G401.6 (cell line): ENCODE data around the gene PIGS.
A peak's percentile ranks its signal among the peaks of the same experiment; 100 is the strongest.
"Not testable (repeated sequence)": the region's sequence is repeated elsewhere in the genome, so short reads cannot be mapped to it uniquely, and the experiment has no call there.

Experiments used
- FAIRE-seq: peaks from 2 replicates; lab custom pipeline; 2012; peaks lifted over from hg19 to GRCh38; lab: Jason Lieb, UNC

Gene PIGS

DNA sequence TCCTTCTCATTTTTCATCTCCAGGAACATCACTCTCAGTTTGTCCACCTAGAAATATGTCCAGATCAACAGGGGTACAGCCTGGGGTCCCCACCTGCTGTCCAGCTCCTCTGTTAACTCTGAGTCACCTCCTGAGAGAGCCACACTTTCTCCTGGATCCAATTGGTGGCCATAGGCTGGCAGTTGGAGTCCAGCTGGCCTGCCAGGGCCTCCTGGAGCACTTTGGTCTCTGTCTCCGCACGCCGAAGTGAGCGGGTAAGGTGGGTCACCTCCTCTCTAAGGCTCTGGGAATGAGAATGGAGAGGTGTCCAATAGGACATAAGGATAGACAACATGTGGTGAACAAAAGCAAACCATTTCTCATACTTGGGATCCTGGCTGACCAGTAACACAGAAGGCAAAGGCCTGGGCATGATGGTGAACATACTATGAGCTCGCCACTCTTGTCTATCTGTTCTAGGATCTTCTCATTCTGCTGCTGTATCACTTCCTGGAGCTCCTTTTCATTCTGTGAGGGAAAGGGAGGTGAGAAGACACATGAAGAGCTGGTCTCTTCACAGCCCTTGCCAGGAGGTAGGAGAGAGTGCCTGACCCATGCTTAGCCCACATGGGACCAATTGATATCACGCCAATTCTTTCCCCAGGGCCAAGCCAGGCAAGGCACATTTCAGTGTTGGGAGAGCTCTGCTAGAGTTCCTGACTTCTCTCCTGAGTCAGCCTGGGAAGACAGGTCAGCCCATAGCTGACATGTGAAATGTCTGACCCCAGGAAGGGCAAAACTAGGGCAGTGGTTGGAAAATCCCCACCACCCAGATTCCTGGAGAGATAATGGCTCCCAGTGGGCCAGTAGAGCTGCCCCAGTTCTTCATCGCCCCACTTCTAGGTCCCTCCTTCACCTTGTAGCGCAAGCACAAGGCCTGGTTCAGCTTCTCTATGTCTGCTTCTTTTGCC is 7.2 kb upstream of the PIGS start:
- FAIRE-seq, result no peak

DNA sequence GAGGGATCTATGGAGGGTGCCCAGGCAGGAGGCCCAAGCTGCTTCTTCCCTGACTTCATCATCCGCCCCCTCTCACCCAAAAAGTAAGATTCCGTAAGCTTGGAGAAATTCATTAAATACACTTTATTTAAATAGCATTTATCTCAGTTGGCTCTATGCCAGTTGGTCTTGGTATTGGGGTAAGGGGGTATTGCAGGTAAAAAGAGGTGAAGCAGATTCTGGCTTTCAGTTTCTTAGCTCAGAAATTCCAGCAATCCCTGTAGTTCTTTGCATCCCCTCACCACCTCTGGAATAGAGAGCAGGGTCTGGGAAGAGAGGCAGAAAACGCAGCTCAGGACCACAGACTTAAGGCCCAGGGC is 6.1 kb upstream of the PIGS start:
- FAIRE-seq, result no peak

DNA sequence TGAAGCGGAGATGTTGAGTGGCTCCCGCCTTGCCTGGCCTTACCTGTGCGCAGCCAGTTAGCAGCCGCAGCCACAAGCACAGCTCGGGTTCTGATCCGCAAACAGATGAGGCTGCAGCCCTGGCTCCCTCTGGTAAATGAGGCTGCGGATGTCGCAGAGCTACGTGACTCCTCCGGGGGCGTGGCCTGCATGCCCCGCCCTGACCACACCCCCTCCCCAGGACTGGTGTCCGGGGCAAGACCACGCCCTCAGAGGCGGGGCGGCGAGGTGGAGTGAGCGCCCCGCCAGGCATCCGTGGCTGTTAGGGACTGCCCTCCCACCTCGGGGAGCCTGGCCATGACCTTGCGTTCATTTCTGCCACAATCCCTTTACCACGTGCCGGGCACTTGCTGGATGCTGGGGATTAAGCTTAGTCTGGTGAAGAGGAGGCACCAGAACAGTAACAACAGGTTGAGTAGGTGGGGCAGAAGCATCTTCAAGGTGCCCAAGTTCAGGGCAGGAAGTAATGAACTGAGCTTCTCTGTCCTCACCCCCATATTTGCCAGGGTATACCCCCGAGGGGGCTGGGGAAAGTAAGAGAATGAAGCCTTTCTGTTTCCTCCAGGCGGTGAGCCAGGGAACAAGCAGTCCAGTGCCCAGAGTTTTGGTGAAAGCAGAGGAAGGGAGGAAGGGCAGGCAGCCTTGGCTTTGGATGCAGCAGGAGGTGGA is 5.6 kb upstream of the PIGS start, which contains the start of gene ALDOC:
Gene ALDOC, minus strand, starts transcription at position 138 of the 708 bp plus-strand sequence. CDS start 1,363 bp downstream, outside the sequence.
- FAIRE-seq, result peak; percentile 61

DNA sequence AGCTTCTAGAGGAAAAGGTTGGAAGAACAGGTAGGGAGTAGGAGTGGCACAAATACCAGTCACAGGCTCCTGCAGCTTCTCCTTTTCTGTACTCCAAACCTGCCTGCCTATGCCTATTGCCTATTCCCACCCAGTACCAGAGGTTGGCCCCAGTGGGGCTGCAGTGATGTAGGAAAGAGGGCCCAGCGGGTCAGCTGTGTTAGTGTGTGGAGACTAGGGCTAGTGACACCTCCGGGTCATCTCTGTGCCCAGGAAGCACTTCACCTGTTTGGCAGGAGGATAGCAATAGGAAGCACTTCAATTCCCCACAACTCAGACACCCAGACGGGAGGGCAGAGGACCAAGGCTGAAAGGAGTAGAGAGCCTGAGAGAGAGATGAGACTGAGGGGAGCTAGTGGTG is 4.7 kb upstream of the PIGS start:
- not testable (repeated sequence) for FAIRE-seq

DNA sequence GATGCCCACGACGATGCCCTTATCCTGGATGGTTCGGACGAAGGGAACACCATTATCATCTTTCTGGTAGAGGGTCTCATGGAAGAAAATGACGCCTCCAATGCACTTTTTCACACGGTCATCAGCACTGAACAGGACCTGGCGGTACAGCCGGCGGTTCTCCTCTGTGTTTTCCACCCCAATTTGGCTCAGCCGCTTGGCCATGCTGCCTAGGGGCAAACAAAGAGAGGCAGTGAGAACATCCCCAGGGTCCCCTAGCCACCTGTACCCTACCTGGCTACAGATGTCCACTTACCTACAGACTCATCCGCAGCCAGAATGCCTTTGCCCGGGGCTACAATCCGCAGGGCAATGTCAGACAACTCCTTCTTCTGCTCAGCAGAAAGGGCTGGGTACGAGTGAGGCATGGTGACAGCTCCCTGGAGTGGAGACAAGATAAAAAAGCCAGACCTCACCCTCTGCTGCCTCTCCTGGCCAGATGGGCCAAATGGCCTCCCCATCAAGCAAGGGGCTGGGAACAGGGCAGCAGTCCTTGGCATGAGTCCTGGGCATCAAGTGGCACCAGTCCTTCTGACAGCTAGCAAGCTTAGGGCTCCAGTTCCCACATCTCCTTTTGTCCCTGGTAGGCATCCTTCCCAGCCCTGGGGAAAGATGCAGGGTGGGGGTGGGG is 3.9 kb upstream of the PIGS start:
- FAIRE-seq, result no peak

DNA sequence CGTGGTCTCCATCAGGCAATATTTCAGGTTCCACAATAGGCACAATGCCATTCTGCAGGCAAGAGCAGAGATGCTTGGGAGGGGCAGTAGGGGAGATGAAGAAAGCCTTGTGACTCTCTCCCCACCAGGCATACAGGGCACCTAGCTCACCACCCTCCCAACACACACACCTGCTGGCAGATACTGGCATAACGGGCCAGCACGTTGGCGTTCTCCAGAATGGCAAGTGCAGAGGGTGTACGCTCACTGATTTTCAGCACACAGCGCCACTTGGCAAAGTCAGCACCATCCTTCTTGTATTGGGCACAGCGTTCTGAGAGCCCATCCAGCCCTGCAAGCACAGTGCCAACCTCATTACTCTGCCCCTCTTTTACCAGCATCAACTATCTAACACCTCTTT is 3.2 kb upstream of the PIGS start:
- no peak for FAIRE-seq

DNA sequence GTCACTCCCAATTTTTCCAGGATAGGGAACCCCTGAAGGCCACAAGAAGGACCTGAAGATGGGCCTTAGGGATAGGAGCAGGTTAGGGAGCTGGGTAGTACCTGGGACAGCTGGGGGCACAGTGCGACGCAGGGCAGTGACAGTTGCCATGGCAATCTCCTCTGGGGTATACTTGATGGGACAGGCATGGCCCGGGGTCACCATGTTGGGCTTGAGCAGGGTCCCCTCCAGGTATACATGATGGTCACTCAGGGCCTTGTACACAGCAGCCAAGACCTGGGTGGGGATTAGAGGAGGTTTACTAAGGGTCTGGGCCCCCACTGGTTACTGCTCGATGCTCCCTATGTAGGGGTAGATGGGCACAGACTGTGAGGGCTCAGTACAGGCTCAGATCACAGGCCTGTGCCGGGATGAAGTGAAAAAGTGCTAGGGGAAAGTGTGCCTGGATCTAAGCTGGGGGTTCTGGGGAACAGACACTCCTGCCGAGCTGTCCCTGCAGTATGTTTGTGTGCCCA is 2.7 kb upstream of the PIGS start:
- FAIRE-seq, result no peak

DNA sequence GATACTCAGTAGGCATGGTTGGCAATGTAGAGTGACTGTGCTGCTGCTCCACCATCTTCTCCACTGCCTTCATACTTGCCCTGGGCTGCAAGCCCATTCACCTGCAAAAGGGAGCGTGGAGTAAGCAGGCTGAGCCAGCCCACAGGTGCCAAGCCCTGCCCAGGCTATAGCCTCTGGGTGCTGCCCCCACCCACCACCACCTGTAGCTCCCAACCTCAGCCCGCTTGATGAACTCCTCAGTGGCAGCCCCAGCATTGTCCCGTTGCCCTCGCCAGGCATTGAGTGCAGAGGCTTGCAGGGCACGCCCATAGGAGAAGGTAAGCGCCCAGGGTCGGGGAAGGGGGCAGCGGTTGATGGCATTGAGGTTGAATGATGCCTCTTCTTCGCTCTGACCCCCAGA is 2.2 kb upstream of the PIGS start:
- no peak for FAIRE-seq

DNA sequence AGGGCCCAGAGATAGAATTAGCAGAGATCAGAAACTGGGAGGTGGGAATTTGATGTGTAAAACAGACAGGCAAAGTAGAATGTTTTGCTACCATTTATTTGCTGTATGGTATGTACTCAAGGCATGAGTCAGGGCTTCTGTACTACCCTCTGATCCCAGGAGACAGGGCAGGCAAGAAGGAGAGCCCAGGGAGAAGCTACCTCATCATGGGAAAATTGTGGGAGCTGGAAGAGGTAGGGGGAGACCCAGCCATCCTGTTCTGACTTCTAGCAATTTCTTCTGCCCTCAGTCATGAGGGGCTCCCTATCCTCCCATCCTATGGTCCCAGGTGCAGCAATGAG is 1.7 kb upstream of the PIGS start:
- no peak for FAIRE-seq

DNA sequence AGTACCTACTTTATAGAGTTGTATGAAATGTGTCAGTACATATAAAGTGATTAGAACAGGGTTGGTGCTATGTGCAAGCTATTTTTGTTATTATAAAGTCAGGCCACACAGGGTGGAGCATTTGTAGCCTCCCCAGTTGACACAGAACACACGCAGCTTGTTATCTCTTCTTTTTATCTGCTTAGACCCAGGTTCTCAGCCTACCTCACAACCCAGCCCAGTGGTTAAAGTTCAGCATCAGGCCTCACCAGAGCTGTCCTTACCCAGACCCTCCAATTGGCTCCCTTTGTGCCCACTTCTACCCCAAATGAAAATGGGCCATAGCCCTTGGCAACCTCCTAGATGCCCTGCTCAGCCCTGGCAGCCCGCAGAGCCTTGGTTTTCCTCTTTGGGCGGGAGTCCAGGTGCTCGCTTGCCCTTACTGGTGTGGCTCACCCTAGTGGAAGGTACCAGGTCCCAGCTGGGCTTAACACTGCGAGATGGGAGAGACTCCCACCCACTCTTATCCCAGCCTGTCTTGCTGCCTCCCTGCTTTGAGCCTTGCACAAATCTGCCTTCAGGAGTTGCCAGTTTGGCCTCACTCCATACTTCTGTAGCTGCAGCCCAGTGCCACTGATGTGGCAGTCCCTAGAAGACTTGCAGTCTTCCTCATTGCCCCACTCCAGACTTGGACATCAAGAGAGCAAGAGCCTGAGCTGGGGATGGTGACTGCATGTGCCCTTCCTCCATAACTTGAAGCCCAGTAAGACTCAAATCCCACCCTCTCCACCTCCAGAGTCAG is 1.1 kb upstream of the PIGS start:
- FAIRE-seq, result no peak

DNA sequence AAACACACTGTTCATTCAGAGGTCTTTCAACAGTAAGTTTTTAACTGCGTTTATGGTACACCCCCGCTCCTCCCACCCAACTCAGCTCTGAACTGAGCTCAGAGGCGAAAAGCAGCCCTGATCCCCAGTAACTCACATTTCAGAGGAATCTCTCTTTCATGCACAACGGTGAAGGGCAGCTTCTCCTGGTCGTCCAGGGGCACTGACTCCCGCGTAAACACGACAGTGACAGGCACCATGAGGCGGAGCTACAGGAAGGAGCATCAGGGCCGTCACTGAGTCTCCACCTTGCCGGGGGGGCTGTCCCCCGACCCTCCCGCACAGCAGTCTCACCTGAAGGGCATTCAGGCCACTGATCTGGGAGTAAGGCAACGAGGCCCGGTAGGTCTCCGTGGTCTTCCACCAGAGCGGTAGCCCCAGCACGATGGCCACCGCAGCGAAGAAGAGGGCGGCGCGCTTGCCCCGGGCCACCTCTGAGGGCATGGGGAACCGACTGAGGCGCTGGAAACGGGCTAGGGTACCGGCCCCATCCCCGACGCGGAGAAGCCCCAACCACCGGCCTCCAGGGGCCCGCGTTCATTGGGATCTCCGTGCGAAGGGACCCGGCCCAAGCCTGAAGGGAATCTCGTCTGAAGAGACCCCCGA is 486 bp downstream of the PIGS start:
- FAIRE-seq, result no peak

DNA sequence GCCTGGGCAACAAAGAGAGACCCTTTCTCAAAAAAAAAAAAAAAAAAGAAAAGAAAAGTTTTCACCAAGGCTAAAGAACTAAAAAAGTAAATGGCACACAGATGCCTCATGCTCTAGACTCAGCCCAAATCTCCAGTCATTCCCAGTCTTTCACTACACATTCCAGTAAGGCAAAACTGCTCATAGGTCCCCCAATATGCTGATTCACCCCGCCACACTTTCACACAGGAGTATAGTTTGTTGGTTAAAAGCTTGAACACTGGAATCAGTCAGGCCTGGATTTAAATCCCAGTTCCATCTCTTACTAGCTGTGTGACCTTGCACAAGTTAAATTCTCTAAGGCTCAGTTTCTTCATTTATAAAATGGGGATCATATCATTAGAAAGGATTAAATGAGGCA is 1.9 kb downstream of the PIGS start:
- FAIRE-seq, result no peak

DNA sequence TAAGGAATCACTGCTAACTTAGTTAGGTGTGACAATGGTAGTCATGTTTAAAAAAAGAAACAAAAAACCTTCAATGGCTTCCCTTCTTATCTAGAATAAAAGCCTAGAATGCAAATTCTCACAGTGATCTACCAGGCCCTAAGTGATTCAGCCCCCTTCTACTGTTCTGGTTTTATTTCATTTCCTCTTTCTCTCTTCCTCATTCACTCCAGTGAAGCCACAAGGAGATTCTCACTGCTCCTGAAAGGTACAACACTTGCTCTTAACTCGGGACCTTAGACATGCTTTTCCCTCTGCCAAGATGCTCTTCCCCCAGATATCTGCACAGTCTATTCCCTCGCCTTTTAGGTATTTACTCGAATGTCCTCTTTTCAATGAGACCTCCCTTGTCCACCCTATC is 3.7 kb downstream of the PIGS start:
- no peak for FAIRE-seq

DNA sequence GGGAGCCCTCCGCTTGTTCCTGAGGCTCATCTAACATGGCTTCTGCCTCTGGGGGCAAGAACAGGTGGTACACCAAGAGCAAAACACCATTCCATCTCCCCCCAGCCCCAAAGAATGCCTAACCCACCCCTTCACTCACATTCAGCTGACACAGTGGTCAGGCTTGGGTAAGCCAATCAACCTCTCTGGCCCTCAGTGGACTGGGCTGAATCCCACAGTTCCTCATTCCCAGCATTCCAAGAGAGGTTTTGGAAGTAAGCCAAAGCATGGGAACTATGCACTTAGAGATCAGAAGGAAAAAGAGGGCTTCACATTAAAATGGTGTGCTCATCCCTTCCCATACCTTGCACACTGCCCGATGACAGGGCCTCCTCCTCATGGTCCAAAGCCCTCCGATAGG is 7.8 kb downstream of the PIGS start:
- no peak for FAIRE-seq

DNA sequence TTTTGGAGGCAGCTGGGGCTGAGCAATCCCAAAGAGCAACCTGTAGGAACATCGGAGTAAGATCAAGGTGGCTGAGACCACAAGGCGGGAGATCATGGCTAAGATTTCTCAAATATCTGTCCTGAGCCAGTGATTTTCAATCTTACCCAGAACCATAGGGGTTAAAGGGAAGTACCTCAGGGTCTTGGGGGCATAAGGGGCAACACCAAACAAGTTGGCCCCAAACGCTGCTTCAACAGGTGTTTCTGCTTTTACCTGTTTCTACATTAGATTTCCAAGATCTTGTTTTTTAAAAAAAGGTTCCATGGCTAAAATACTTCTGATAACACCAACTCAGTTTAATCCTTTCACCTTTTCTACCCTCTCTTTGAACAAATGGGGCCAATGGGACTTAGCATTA is 16.3 kb downstream of the PIGS start:
- no peak for FAIRE-seq

DNA sequence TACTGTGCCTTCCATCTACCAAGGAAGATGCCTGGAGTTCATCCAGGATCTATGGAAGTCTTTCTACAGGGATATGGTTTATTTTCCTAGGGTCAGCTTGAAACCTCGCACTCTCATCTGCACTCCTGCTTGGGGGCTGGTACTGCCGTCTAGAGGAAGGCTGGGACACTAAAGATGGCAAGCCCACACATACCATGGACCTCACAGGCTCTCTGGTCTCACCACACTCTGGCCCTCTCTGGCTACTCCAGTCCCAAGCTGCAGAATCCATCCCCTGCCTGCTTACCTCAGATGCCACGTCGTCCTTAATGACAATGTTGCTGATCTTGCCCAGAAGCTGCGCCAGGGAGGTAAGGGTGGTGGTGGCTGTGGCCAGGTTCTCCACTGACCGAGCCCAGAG is 16.8 kb downstream of the PIGS start:
- FAIRE-seq, result no peak

DNA sequence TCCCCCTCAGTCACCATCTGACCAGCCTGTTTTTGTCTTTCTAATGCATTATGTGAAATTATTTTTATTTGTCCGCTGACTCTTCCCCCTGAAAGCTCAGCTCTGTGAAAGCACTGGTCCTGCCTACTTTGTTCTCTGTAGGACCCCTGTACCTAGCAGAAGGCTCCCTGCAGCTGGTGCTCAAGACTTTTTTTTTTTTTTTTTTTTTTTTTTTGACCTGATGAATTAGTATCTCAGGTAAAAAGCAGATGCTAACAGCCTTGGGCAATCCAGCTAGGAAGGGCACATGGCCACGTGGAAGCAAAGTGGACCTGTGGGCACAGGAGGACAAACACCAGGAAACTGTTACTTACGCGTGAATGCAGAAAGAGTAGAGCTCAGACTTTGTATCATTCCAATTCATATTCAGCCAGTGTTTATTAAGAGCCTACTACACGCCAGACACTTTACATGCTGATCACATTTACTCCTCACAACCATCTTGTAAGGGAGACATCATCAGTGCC is 18.3 kb downstream of the PIGS start:
- no peak for FAIRE-seq

DNA sequence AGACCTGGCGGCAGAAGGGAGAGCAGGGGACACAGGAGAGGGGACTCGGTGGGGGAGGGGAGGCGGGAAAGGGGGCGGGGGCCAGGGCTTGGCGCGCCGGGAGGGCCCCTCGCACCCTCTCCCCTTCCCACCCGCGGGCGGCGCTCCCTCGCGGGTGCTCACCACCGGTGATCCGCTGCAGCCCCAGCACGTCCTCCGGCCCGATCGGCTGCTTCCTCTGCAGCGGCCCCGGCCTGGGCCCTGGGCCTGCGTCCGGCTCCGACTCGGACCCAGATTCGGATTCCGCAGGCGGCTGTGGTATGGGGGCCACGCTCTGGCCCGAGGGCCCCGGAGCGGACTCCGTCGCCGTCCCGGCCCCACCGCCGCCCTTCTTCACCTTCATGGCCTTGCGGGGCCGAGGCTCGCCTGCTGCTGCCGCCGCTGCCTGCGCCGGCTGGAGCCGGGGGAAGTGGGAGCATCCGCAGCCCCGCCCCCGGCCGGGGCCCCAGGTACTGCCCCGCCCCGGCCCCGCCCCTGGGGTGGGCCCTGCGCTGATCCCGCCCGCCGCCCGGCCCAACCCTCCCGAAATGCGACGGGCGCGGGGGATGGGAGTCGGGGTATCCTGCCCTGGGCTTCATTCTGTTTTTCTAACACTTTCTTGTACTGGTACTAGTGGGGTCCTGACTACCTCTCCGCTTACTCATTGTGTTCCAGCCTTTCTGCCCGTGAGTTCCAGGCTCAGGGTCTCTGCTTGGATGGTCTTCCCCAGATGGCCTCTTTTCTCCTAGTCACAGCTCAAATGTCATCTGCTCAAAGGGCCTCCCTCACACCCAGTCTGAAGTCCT is 18.9 kb downstream of the PIGS start, which contains the start of gene UNC119:
Gene UNC119, minus strand, starts transcription at position 449 of the 824 bp plus-strand sequence. Its CDS starts 67 bp downstream, at position 382.
- FAIRE-seq, result no peak

DNA sequence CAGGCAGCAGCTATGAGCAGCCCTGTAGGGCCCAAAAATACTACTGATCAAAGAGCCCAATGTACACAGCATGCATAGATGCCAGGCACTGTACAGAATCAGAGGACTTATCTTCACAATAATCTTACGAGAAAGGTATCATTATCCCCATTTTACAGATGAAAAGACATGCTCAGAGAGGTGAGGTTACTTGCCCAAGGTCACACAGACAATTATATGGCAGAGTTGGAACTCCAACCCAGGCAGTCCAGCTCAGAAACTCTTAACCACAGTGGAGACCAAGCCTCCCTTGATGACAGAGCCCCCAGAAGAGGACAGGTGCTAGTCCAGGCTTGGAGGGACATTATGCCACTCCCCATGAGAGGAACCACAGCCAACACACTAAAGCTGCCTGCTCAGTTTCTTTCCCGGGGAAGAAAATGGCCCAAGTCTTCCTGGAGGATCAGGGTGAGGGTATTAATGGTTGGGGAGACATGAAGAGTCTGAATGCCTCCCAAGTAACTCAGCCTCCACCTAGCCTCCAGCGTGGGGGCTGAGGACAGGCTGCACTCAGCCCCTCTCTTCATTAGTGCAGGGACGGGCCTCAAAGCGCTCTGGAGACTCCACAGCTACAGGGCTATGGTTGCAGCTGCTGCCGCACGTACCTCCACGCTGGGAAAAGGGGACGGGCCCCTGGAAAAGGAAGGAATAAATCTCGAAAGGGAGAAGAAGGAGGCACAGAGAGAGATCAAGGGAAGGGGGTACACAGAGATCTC is 19.7 kb downstream of the PIGS start:
- no peak for FAIRE-seq

DNA sequence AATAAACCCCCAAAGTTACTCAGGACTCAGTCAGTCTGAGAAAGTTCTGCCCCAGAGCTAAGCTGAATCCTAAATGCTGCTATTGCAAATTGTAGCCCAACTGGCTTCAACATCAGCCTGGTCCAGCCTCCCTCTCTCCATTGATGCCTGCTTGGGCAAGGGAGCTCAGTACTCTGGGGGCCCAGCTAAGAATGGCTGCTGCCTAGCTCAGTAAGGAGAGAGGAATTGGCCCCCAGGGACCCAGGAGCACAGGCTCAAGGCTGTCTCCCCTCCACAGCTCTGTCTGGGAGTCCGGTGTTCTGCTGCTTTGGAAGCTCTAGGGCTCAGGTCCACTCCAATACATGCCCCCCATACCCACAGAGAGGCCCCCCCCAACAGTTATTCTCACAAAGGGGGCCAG is 20.5 kb downstream of the PIGS start:
- no peak for FAIRE-seq
